WERI-Rb-1 (cell line): ENCODE data around the gene IGDCC3.

Source experiments
- DNase-seq: peaks from one replicate; pipeline ENCODE4 v3.0.0-alpha.2; 2020
- H3K27ac ChIP-seq: fragments of 250-450 bp; sonication (Bioruptor Pico); 2 replicates; pipeline ENCODE4 v1.5.1; 2020; ENCODE audit warnings: mild to moderate bottlenecking, moderate library complexity
- H3K27me3 ChIP-seq: fragments of 250-450 bp; sonication (Bioruptor Pico); 2 replicates; pipeline ENCODE4 v1.5.1; 2021; ENCODE audit warnings: mild to moderate bottlenecking, low read depth, moderate library complexity; ENCODE audit not compliant: insufficient read depth, severe bottlenecking
- H3K36me3 ChIP-seq: fragments of 250-450 bp; sonication (Bioruptor Pico); 2 replicates; pipeline ENCODE4 v1.5.1; 2020; ENCODE audit warnings: mild to moderate bottlenecking, moderate library complexity
- H3K4me3 ChIP-seq: 2 replicates; pipeline ENCODE4 v1.5.1; 2011; ENCODE audit warnings: low read depth, mild to moderate bottlenecking, control low read depth, low read length
- H3K9me3 ChIP-seq: fragments of 250-450 bp; sonication (Bioruptor Pico); 2 replicates; pipeline ENCODE4 v1.5.1; 2021; ENCODE audit warnings: mild to moderate bottlenecking, moderate library complexity; ENCODE audit not compliant: severe bottlenecking
- TF ChIP-seq, protein P1 (sequence below): IDR thresholded peaks from 2 replicates; pipeline ENCODE4 v1.5.1; 2011; ENCODE audit warnings: low read depth, mild to moderate bottlenecking, control low read depth, inconsistent platforms, low read length

Gene IGDCC3

DNA sequence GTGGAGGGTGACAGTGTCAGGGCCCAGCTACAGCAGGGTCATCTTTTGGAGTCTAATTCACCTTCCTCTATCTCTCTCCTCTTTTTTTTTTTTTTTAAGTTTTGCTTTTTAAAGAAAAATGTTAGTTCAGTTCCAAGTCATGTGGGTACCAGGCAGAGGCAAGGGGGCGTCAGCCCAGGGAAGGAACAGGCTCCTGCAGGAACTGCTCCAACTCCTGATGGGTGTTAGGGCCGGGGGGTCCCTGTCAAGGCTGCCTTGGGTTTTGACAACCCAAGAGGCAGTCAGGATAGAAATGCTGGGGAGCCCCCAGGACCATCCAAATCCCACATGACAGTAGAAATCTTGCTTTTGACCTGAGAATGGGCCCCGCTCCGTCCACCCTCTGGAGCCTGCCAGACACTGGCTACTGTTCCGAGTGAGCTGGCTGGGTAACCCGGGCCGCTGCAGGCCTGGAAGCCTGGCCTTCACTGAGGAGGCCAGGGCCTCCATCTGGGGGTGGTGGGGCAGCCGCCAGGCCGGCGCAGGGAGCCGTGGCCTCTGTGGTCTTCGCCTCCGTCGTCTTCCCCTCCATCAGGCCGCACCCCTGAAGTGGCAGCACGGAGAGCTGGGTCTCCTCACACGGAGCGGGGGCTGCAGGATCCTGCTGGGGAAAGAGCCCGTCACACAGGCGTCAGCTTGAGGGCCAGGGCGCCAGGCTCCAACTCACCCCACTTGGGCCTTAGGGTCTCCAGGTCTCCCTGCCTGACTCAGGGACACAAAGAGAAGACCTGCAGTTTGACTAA is 49.1 kb downstream of the IGDCC3 start:
- Histone ChIP-seq H3K36me3 (peaks cover 27% of the 10 kb centered on the region), H3K27me3 (no peaks in the 10 kb centered on the region), H3K4me3 (no peak overlapping the region), H3K27ac (no peak overlapping the region), H3K9me3 (no peaks in the 10 kb centered on the region)
- DNase-seq = no peak
- TF ChIP-seq, protein P1, sequence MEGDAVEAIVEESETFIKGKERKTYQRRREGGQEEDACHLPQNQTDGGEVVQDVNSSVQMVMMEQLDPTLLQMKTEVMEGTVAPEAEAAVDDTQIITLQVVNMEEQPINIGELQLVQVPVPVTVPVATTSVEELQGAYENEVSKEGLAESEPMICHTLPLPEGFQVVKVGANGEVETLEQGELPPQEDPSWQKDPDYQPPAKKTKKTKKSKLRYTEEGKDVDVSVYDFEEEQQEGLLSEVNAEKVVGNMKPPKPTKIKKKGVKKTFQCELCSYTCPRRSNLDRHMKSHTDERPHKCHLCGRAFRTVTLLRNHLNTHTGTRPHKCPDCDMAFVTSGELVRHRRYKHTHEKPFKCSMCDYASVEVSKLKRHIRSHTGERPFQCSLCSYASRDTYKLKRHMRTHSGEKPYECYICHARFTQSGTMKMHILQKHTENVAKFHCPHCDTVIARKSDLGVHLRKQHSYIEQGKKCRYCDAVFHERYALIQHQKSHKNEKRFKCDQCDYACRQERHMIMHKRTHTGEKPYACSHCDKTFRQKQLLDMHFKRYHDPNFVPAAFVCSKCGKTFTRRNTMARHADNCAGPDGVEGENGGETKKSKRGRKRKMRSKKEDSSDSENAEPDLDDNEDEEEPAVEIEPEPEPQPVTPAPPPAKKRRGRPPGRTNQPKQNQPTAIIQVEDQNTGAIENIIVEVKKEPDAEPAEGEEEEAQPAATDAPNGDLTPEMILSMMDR = no peak

DNA sequence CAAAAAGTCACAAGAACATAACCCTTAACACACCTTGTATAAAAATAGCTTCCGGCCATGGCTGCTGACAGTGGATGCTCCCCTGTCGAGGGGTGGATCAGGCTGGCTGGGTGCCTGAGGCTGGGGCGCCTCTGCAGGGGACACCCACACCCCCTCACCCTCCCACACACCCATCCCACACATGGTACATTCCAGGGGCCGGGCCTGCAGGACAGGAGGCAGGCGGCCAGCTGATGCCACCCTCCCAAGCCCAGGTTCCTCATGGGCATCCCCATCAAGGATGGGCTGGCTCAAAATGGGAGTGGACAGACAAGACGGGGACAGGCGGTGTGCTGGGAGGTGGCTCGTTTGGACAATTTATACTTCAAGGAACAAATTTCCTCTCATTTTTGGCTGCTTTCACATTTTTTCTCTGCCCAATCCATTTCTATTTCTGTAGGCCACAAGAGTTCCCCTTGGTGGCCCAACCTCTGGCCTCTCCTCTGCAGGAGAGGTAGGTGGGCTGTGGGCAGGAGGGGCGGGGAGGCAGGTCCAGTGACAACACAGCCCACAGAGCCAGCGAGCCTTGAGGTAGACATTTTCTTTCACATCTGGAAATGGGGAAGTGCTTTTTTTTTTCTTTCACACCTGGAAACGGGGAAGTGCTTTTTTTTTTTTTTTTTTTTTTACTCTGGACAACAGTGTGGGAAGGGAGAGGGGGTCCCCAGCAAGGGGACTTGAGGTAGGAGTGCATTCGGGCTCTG is 50.0 kb downstream of the IGDCC3 start:
- TF ChIP-seq, protein P1 = no peak
- no peaks in the 10 kb centered on the region for H3K9me3 ChIP-seq
- peaks cover 26% of the 10 kb centered on the region for H3K36me3 ChIP-seq
- DNase-seq = no peak
- no peak overlapping the region for H3K4me3 ChIP-seq
- H3K27me3 ChIP-seq = no peaks in the 10 kb centered on the region
- H3K27ac ChIP-seq = no peak overlapping the region

DNA sequence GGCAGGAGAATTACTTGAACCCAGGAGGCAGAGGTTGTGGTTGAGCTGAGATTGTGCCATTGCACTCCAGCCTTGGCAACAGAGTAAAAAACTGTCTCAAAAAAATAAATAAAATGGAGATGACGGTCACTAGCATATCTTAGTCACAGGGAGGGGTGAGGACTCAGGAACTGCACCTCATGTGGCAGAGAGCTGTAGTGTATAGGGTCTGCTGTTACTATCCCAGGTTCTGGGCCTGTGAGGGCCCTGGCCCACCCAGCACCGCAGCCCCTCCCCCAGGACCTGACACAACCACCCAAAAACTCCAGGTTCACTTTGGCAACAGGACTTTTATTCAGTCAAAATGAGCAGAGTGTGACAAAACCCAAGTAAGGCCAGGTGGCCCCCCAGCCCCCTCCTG is 51.0 kb downstream of the IGDCC3 start:
- no peaks in the 10 kb centered on the region for H3K27me3 ChIP-seq
- H3K36me3 ChIP-seq = peaks cover 24% of the 10 kb centered on the region
- H3K27ac ChIP-seq = no peak overlapping the region
- TF ChIP-seq, protein P1 = no peak
- DNase-seq = no peak
- H3K4me3 ChIP-seq = no peak overlapping the region
- H3K9me3 ChIP-seq = no peaks in the 10 kb centered on the region

DNA sequence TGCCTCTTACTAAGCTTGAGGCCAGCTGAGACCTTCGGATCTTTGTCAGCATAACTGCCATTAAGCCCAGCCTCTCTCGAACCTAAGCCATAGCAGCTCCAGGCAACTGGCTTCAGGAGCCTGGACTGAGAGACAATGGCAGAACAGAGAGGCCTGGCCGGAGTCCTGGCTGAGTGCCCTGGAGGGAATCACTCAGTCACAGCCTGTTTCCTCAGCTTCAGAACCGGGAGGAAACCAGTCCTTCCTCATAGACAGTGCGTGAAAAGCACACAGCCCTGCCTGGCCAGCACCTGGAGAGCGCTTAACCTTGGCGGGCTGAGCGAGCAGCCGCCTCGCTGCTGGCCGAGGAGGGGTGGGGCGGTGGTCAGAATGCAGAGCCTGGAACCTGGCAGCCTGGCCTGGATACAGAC is 51.7 kb downstream of the IGDCC3 start:
- Histone ChIP-seq H3K9me3 (no peaks in the 10 kb centered on the region), H3K27me3 (no peaks in the 10 kb centered on the region)
- TF ChIP-seq, protein P1 = no peak

DNA sequence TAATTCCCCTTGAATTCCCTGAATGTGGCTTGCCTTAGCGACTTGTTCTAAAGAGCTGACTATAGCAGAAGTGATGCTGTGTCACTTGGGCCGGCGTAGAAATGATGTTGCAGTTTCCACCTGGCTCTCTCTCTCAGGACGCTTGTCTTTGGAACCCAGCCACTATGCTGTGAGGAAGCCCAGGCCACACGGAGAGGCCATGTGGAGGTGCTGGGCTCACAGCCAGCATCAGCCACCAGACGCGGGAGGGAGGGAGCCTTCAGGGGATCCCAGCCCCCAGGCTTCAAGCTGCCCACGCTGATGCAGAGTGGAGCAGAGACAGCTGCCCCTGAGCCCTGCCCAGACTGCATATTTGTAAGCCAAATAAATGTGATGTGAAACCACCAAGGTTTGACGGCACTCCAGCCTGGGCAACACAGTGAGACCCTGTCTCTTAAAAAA is 54.7 kb downstream of the IGDCC3 start:
- Histone ChIP-seq H3K36me3 (no peaks in the 10 kb centered on the region), H3K9me3 (no peaks in the 10 kb centered on the region), H3K27me3 (no peaks in the 10 kb centered on the region), H3K27ac (no peak overlapping the region), H3K4me3 (no peak overlapping the region)
- TF ChIP-seq, protein P1 = no peak
- DNase-seq = no peak

More for the DNA sequence above, 51.7 kb downstream of the IGDCC3 start:
- Histone ChIP-seq H3K36me3 (peaks cover 19% of the 10 kb centered on the region), H3K4me3 (no peak overlapping the region), H3K27ac (peak overlapping the region; percentile 6)
- DNase-seq = peak; percentile 42
